ENCODE results near the gene SUGCT.

Gene SUGCT

GRCh38 chr7:40847921-40848320 is 713.1 kb downstream of the SUGCT start:
- no peak for FAIRE-seq

GRCh38 chr7:40848541-40849221 is 713.9 kb downstream of the SUGCT start:
- no peak for FAIRE-seq

- FAIRE-seq = no peak
Observed at GRCh38 chr7:40850017-40850416, 715.2 kb downstream of the SUGCT start.

- FAIRE-seq = no peak
Observed at GRCh38 chr7:40851001-40851400, 716.2 kb downstream of the SUGCT start.

- FAIRE-seq = no peak
Observed at GRCh38 chr7:40859076-40859475, 724.3 kb downstream of the SUGCT start.

- FAIRE-seq = no peak
Observed at GRCh38 chr7:40859965-40860543, 725.2 kb downstream of the SUGCT start.

- FAIRE-seq = no peak
Observed at GRCh38 chr7:40865441-40866233, 730.8 kb downstream of the SUGCT start.

GRCh38 chr7:40866601-40867000 is 731.8 kb downstream of the SUGCT start:
- FAIRE-seq = no peak

- FAIRE-seq = no peak
Observed at GRCh38 chr7:40870108-40870507, 735.3 kb downstream of the SUGCT start.

- no peak for FAIRE-seq
Observed at GRCh38 chr7:40873248-40873647, 738.4 kb downstream of the SUGCT start.

- FAIRE-seq = no peak
Observed at GRCh38 chr7:40874756-40875155, 740.0 kb downstream of the SUGCT start.

- no peak for FAIRE-seq
Observed at GRCh38 chr7:40876601-40877000, 741.8 kb downstream of the SUGCT start.

- FAIRE-seq = no peak
Observed at GRCh38 chr7:40879941-40880543, 745.2 kb downstream of the SUGCT start.

- no peak for FAIRE-seq
Observed at GRCh38 chr7:40880581-40880980, 745.8 kb downstream of the SUGCT start.

- no peak for FAIRE-seq
Observed at GRCh38 chr7:40881405-40881926, 746.7 kb downstream of the SUGCT start.

GRCh38 chr7:40882071-40882658 is 747.4 kb downstream of the SUGCT start:
- no peak for FAIRE-seq

GRCh38 chr7:40883826-40884225 is 749.0 kb downstream of the SUGCT start:
- FAIRE-seq = no peak

- no peak for FAIRE-seq
Observed at GRCh38 chr7:40884241-40884640, 749.4 kb downstream of the SUGCT start.

- FAIRE-seq = no peak
Observed at GRCh38 chr7:40885503-40885902, 750.7 kb downstream of the SUGCT start.

GRCh38 chr7:40887099-40887498 is 752.3 kb downstream of the SUGCT start:
- no peak for FAIRE-seq

GRCh38 chr7:40888499-40888898 is 753.7 kb downstream of the SUGCT start:
- no peak for FAIRE-seq

- FAIRE-seq = no peak
Observed at GRCh38 chr7:40889099-40889498, 754.3 kb downstream of the SUGCT start.

GRCh38 chr7:40889539-40889938 is 754.7 kb downstream of the SUGCT start:
- FAIRE-seq = no peak
